GM18502 (cell line): Measurements from ENCODE around the gene LPCAT3.
"Not testable (repeated sequence)": the region's sequence is repeated elsewhere in the genome, so short reads cannot be mapped to it uniquely, and the experiment has no call there.

Source experiments
- ATAC-seq: cut with Tn5 transposase; IDR thresholded peaks from one replicate; pipeline ENCODE4 v1.9.1; 2021; ENCODE audit warnings: mild to moderate bottlenecking; ENCODE audit not compliant: unreplicated experiment, poor library complexity

Gene LPCAT3

DNA sequence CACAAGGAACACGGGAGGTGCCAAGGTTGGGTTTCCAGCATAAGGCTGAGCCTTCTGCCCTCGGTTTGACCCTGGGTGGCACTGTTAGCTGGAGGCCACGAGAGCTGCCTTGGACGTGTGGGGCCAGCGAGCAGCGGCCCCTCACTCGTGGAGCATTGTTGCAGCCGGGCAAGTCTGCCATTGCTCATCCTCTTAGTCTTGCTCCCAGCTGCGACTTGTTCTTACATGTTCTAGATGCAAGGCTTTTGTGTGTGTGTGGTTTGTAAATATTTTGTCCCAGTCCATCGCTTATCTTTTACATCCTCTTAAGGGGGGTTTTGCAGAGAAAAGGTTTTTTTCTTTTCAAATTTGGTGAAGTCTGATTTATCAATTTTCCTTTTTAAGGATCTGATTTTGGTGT is 21.1 kb upstream of the LPCAT3 start:
- ATAC-seq, result no peak

- no peak for ATAC-seq
These were observed 20.3 kb upstream of the LPCAT3 start for GRCh38 chr12:7038591-7038990.

GRCh38 chr12:7037411-7037810 is 19.1 kb upstream of the LPCAT3 start:
- ATAC-seq, result not testable (repeated sequence)

- no peak for ATAC-seq
These were observed 17.2 kb upstream of the LPCAT3 start for GRCh38 chr12:7035463-7035862.

DNA sequence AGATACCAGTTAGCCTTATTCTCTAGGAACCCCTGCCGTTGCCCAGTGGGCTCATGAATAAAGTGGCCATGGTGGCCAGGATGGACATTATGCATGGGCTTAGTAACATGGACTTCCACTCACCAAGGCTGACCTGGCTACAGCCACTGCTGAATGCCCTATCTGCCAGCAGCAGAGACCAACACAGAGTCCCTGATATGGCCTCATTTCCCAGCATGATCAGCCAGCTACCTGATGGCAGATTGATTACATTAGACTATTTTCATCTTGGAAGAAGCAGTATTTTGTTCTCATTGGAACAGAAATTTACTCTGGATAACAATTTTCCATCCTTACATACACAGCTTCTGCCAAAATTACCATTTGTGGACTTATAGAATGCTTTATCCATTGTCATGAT is 16.2 kb upstream of the LPCAT3 start:
- no peak for ATAC-seq

DNA sequence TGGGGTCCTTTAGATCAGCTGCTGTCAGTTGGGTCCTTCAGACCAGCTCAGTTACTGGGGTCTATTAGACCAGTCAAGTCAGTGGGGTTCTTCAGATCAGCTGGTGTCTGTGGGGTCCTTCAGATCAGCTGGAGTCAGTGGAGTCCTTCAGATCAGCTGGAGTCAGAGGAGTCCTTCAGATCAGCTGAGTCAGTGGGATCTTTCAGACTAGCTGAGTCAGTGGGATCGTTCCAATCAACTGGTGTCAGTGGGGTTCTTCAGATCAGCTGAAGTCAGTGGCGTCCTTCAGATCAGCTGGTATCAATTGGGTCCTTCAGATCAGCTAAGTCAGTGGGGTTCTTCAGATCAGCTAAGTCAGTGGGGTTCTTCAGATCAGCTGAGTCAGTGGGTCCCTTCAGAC is 14.7 kb upstream of the LPCAT3 start:
- ATAC-seq, result no peak

DNA sequence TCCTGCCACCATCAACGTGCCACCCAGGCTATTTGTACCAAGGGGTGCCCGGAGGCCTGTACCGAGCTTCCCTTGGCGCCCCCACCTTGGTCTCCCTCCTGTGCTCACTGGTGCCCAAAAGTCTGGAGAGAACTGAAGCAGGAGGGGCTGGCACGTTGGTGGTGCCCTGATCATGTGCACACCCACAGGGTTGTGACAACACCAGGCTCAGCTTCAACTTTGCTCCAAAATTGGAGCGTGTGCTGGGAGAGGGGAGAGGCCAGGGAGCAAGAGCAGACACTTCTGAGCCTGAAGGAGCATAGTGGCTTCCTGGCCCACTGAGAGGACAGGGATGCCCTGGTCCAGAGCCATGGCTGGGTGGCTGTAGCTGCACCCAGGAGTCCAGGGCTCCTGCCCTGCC is 13.0 kb upstream of the LPCAT3 start:
- ATAC-seq, result no peak

DNA sequence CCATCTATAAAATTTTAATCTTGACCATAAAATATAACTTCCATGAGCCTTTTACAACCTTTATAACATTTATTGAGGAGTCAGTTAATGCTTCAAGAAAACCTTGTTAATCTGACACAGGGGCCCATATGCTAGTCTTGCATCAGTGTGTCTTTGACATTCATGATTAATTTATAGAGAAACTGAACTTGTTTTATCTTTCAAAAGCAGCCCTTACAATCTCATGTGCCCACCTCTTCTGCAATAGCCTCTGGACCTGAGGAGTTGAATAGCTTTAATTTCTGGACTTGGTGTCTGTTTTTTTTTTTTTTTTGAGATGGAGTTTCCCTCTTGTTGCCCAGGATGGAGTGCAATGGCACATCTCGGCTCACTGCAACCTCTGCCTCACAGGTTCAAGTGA is 8.6 kb upstream of the LPCAT3 start:
- no peak for ATAC-seq

DNA sequence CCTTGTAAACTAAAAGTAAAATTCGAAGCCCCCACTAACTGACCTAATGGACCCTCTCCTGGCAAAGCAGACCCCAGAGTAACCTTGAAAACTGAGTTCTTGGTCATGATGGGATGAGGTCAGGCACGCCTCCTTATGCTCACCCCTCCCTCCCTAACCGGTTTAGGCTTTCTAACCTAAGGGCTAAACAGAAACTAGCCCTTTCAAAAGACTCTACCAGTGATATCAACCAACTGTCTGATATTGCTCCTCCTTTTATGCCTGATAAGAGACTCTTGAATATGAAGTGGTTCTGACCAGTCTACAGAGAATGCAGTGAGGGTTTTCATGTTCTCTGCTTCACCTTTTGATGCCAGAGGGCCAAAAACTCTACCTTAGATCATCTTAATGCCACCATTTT is 4.8 kb upstream of the LPCAT3 start:
- no peak for ATAC-seq

GRCh38 chr12:7021956-7022355 is 3.7 kb upstream of the LPCAT3 start:
- ATAC-seq, result no peak

GRCh38 chr12:7019043-7019569 is 830 bp upstream of the LPCAT3 start:
- ATAC-seq, result no peak

- ATAC-seq, result peak; percentile 0
These were observed 366 bp downstream of the LPCAT3 start for GRCh38 chr12:7017870-7018349.

GRCh38 chr12:7016958-7017571 is 1.2 kb downstream of the LPCAT3 start:
- no peak for ATAC-seq

DNA sequence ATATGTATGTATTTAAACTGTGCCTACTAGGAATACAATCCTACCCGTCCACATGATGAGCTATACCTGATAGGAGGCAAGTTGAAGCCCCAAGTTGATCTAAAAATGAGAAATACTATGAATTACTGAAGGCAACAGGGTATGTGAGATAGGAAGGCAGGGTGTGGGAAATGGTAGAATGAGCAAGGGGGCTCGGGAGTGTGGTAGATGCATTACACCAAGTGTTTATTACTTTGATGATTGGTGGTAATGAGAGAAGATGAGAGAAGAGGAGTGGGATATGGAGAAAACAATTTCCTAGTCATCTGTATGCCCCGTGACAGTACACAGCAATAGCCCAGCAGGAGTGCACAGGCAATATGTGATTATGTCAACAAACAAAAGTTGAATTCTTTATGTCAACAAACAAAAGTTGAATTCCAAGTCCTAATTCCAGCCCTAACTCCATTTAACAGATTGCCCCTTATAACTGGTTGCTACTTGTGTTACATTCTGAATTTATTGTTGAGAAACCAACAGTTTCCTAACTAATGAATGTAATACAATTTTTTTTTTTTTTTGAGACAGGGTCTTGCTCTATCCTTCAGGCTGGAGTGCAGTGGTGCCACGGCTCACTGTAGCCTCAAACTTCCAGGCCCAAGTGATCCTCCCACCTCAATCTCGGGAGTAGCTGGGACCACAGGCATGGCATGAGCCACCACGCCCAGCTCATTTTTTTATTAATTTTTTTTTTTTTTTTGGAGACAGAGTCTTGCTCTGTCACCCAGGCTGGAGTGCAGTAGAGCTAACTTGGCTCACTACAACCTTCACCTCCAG is 2.5 kb downstream of the LPCAT3 start:
- no peak for ATAC-seq

DNA sequence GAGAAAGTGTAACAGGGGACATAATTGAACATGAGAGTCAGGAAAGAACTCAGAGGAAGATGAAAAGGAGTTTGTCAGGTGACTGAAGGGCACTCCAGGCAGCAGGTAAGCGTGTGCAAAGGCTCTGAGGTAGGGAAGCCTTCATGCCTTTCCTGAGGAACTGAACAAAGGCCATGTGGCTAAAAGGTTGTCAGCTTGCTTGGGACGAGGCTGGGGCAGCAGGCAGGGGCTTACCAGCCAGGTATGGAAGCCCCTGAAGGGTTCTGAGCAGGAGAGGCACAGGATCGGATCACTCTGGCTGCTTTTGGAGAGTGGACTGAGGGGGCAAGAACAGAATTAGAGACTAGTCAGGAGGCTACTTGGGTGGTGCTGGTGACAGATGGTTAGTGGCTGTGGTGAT is 5.2 kb downstream of the LPCAT3 start:
- no peak for ATAC-seq

DNA sequence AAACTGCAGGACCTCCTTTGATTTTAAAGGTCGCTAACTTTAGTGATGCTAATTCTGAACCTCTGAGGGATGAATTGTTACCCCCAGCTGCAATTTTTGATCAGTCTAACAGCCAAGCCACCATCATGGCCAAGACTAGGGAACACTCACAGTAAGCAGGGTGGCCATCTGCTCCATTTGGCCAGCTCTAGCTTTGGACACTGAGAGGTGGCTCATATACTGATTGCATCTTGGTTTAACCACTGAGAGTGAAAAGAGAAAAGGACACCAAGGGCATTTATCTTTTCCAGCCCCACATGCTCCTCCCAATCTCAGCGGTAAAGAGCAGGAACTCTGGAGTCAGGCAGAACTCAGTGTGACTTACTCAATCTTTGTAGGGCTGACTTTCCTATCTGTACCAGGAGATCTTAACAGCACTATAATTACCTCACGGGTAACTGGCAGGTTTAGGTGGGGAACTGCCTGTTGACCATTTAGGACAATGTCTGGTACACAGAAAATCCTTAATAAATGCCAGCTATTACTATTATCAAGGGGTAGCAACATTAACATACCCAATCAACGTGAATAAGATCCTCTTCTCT is 6.2 kb downstream of the LPCAT3 start:
- ATAC-seq, result no peak

DNA sequence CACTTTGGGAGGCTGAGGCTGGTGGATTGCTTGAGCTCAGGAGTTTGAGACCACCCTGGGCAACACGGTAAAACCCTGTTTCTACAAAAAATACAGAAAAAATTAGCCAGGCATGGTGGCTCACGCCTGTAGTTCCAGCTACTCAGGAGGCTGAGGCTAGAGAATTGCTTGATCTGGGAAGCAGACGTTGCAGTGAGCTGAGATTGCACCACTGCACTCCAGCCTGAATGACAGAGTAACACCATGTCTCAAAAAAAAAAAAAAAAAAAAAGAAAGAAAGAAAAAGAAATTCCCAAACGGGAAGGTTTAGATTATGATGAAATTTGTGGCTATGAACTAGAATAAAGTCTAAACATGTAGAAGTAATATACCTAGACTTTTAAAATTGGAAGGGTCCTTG is 6.9 kb downstream of the LPCAT3 start:
- not testable (repeated sequence) for ATAC-seq

- ATAC-seq, result no peak
These were observed 8.8 kb downstream of the LPCAT3 start for GRCh38 chr12:7009512-7009911.

GRCh38 chr12:7008864-7009263 is 9.4 kb downstream of the LPCAT3 start:
- no peak for ATAC-seq

DNA sequence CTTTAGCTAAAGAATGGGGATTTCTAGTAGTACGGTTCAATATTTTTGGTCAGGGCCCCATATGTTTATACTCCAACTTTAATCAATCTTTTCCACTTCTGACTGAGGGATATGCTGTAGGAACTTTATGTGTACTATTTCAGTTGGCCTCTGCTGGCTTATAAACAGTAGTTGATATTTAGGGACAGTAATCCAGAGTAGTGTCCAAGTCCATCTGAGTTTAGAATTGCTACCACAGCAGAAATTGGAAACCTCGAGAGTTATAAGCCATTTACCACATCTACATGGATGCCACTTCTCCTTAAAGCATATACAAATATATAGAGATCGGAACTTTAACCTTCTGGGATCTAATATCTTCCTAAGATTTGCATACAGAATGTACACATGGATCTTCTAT is 11.6 kb downstream of the LPCAT3 start:
- ATAC-seq, result no peak

DNA sequence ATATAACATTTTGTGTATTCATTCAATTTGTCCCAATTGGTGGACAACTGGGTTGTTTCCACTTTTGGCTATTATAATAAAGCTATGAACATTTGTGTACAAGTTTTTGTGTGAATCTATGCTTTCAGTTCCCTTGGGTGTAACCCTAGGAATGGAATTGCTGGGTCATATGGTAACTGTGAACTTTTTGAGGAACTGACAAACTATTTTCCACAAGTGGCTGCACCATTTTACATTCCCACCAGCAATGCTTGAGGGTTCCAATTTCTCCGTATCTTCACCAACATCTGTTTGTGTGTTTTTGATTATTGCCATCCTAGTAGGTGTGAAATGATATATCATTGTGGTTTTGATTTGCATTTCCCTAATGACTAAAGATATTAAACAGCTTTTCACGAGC is 13.0 kb downstream of the LPCAT3 start:
- ATAC-seq, result no peak
